Right lobe of liver (tissue), 6 donors: ENCODE results near the gene OLIG2. TPM values are rescaled to one million over a fixed set of nuclear protein-coding genes. Genes with fewer than 3 reads are reported as not detected.

Experiments
- ATAC-seq, 4 donors: fragments of 200-7000 bp; cut with Tn5 transposase; one replicate each; pipeline ENCODE4 v1.9.1; 2020; ENCODE audit warnings: mild to moderate bottlenecking in 4 of 4, moderate library complexity in 4 of 4
- DNase-seq, 3 donors: peaks; one replicate each; pipeline ENCODE4 v3.0.0-alpha.2; 2020
- H3K27ac ChIP-seq, 3 donors: fragments of 200-600 bp; one replicate each; pipeline ENCODE4 v1.8.0; 2022
- H3K27me3 ChIP-seq, 2 donors: fragments of 200-600 bp; one replicate each; pipeline ENCODE4 v1.8.0; 2022
- H3K36me3 ChIP-seq, 4 donors: fragments of 200-600 bp; sonication (generic) in 1 of 4; one replicate each; pipeline versions ENCODE4 v1.5.1 to v1.8.0; 2017 to 2022; ENCODE audit warnings: control low read depth in 1 of 4
- H3K4me1 ChIP-seq, 4 donors: fragments of 200-600 bp; sonication (generic) in 1 of 4; one replicate each; pipeline versions ENCODE4 v1.5.1 to v1.8.0; 2017 to 2022; ENCODE audit warnings: control low read depth in 1 of 4
- H3K4me3 ChIP-seq, 3 donors: fragments of 200-600 bp; one replicate each; pipeline ENCODE4 v1.8.0; 2022
- H3K9me3 ChIP-seq, 4 donors: fragments of 200-600 bp; sonication (generic) in 1 of 4; one replicate each; pipeline versions ENCODE4 v1.5.1 to v1.8.0; 2017 to 2022; ENCODE audit warnings: control low read depth in 1 of 4
- CTCF ChIP-seq, 4 donors: fragments of 200-600 bp in 3 of 4; fragments of 450-650 bp in 1 of 4; IDR thresholded peaks; one replicate each; pipeline versions ENCODE4 v1.5.1 to v1.8.0; 2016 to 2022; ENCODE audit warnings: antibody characterized with exemption in 4 of 4, mild to moderate bottlenecking in 2 of 4
- POLR2A ChIP-seq: fragments of 450-650 bp; IDR thresholded peaks from one replicate; pipeline ENCODE4 v1.6.1; 2017; ENCODE audit warnings: antibody characterized with exemption, mild to moderate bottlenecking
- WGBS: methylation state at CpG from one replicate; pipeline ENCODE4 v1.1.6; 2018; ENCODE audit warnings: low coverage, low lambda C conversion rate; ENCODE audit not compliant: insufficient coverage; ENCODE audit errors: missing lambda C conversion rate; 5-methylcytosine and 5-hydroxymethylcytosine counted together
- intact Hi-C, 2 donors: fragments of 100-400 bp; cut with DNase I; formaldehyde crosslinking; loops; one replicate each; pipeline versions ENCODE4 v1.11.2 to v1.14.1; 2022
- total RNA-seq, 6 experiments: library from RNA; depleted of rRNA in 2 of 6; stranded (reverse); fragments of >200 nt in 2 of 6; fragmentation: NEBNext Ultra II Directional in 3 of 6; extraction: Animal tissue kit (Norgen Biotek cat#: 25700) in 3 of 6; gene quantifications; one replicate each; pipeline versions ENCODE4 v1.1.0 to v1.2.4, GENCODE V29; 2016 to 2023
- donor health status: DM: no; HTN: yes; CAD: no.
- donor health status: DM: no; HTN: no; CAD: no.
- donor health status: DM: no; HTN: no; CAD: no.
- donor health status: DM: no; HTN: yes; CAD: no.
- donor health status: DM: no; HTN: yes; CAD: no.

Gene OLIG2
- total RNA-seq, 6 experiments from 2014 or later = not detected

DNA sequence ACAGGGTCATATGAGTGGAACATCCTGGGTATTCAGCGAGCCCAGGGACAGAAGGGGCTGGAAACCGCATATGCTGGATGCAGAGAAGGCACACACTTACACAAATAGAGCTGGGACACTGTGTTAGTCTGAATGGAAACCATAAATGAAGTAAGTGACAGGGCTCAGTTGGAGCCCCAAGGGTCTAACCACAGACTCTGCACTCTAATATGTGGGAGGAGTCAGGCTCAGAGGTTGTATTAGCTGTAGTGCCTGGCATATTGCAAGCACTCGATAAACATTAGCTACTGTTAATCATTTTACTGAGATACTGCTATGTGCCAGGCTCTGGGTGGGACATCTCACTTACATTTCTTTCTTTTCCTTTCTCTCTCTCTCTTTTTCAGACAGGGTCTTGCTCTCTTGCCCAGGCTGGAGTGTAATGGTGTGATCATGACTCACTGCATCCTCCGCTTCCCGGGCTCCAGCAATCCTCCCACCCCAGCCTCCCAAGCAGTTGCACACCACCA lies 37.7 kb downstream of the OLIG2 start:
- DNase-seq (no peak), ATAC-seq (no peak)
- Histone ChIP-seq H3K27ac (no peak overlapping the region), H3K27me3 (no peaks in the 10 kb centered on the region), H3K9me3 (no peaks in the 10 kb centered on the region), H3K36me3 (no peaks in the 10 kb centered on the region), H3K4me3 (no peak overlapping the region), H3K4me1 (peaks cover 0 to 19% (median 10%) of the 10 kb centered on the region in 4 donors)
- WGBS = 70% methylated on average over 3 of the region's 5 CpGs
- TF ChIP-seq CTCF (IDR thresholded peaks at IDR 0.05) (no peak), POLR2A (no peak)
- intact Hi-C loops = no loop called here

- ATAC-seq (no peak), DNase-seq (no peak)
- Histone ChIP-seq H3K27me3 (peaks cover 0 to 2% of the 10 kb centered on the region in 2 donors), H3K36me3 (no peaks in the 10 kb centered on the region), H3K4me1 (peaks cover 0 to 12% (median 5%) of the 10 kb centered on the region in 4 donors), H3K9me3 (no peaks in the 10 kb centered on the region), H3K4me3 (no peak overlapping the region), H3K27ac (no peak overlapping the region)
- intact Hi-C loops = no loop called here
- TF ChIP-seq POLR2A (no peak), CTCF (IDR thresholded peaks at IDR 0.05) (no peak)
- WGBS = 24% methylated on average over 8 of the region's 14 CpGs
Measured at GRCh38 chr21:33063907-33064622, 38.3 kb downstream of the OLIG2 start.

DNA sequence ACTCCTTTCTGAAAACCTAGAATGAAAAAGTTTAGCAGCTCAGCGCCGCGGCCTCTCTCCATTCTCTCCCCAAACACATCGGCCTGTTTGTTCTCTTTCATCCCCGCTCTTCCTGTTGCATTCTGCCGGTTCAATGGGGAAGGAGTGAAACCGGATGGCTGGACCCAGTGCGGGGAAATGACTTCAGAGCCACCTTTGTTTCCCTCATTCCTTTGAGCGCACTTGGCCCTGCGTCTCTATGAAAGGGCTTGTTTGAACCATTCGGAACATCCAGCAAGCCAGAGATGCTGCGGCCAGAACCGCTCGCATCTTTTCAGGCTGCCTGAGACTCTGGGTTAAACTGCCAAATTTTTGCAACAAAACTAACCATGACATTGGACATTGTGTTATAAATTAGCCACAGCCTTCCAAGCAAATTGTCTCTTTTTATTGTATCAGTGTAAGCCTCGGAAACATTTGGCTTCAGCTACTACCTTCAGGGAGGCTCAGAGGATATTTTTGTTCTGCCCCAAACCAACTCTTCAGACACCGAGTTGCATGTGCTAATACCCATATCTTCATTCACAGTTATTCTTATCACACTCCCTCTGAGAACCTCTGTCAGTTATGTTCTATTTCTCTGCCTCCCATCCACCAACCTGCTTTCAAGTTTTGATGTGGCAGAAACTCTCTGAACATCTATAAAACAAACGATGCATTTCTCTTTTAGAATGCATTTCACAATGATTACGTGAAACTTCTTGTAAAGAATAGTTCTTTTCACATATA lies 39.1 kb downstream of the OLIG2 start:
- H3K9me3 ChIP-seq = no peaks in the 10 kb centered on the region
- 19% methylated on average over 14 of the region's 18 CpGs for WGBS
- H3K36me3 ChIP-seq = no peaks in the 10 kb centered on the region
- peaks cover 0 to 8% (median 0%) of the 10 kb centered on the region in 4 donors for H3K4me1 ChIP-seq
- H3K4me3 ChIP-seq = no peak overlapping the region
- TF ChIP-seq POLR2A (no peak), CTCF (IDR thresholded peaks at IDR 0.05) (no peak)
- H3K27ac ChIP-seq = no peak overlapping the region
- H3K27me3 ChIP-seq = peaks cover 0 to 7% of the 10 kb centered on the region in 2 donors
- no peak for ATAC-seq
- no peak for DNase-seq
- intact Hi-C loops = no loop called here

DNA sequence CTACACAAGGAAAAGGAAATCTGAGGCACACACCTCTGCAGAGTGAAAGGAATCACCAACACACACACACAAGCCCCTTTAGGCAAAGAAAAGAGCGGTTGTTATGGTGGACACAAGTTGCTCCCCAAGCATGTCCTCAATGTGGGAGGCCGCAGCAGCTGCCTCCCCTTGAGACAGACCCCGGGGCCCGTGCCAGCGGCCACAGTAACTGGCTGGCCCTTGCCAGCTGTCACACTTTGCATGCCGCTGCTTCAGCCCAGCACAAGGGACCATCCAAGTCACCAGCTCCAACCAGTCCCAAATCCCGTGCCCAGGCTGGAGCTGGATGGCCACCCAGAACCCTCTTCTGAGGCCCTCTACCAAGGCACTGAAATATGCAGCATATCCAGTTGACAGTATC lies 41.3 kb downstream of the OLIG2 start:
- ATAC-seq = no peak
- TF ChIP-seq POLR2A (no peak), CTCF (IDR thresholded peaks at IDR 0.05) (no peak)
- H3K27ac ChIP-seq = no peak overlapping the region
- no peak overlapping the region for H3K4me3 ChIP-seq
- DNase-seq = no peak
- H3K36me3 ChIP-seq = no peaks in the 10 kb centered on the region
- intact Hi-C loops = no loop called here
- no peaks in the 10 kb centered on the region for H3K9me3 ChIP-seq
- peaks cover 0 to 24% of the 10 kb centered on the region in 2 donors for H3K27me3 ChIP-seq
- no CpG with 5 or more reads among the region's 7 CpGs for WGBS
- peaks cover 0 to 20% (median 6%) of the 10 kb centered on the region in 4 donors for H3K4me1 ChIP-seq
